ENCODE data around the gene MCU. TPM values are rescaled to one million over a fixed set of nuclear protein-coding genes. Genes with fewer than 3 reads are reported as not detected.

Gene MCU
- total RNA-seq, 4 donors from 2014 or later: 14.9 to 20.6 (median 19.5) TPM

- TF ChIP-seq EP300 (IDR thresholded peaks at IDR 0.05) (no peak), POLR2A (IDR thresholded peaks at IDR 0.05; ENCODE audit: low read depth) (no peak), POLR2AphosphoS5 (IDR thresholded peaks at IDR 0.05) (no peak)
- TF ChIP-seq, protein P1, sequence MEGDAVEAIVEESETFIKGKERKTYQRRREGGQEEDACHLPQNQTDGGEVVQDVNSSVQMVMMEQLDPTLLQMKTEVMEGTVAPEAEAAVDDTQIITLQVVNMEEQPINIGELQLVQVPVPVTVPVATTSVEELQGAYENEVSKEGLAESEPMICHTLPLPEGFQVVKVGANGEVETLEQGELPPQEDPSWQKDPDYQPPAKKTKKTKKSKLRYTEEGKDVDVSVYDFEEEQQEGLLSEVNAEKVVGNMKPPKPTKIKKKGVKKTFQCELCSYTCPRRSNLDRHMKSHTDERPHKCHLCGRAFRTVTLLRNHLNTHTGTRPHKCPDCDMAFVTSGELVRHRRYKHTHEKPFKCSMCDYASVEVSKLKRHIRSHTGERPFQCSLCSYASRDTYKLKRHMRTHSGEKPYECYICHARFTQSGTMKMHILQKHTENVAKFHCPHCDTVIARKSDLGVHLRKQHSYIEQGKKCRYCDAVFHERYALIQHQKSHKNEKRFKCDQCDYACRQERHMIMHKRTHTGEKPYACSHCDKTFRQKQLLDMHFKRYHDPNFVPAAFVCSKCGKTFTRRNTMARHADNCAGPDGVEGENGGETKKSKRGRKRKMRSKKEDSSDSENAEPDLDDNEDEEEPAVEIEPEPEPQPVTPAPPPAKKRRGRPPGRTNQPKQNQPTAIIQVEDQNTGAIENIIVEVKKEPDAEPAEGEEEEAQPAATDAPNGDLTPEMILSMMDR (IDR thresholded peaks at IDR 0.05): no peak
- H3K4me3 ChIP-seq: no peak overlapping the region
- 94% methylated on average over 20 of the region's 20 CpGs for WGBS
- no peaks in the 10 kb centered on the region for H3K9me3 ChIP-seq
- H3K36me3 ChIP-seq: no peaks in the 10 kb centered on the region
- no peak for DNase-seq (ENCODE audit: extremely low spot score)
- H3K4me1 ChIP-seq: no peaks in the 10 kb centered on the region
- intact Hi-C loops (cut with DNase I): no loop called here
- no peaks in the 10 kb centered on the region for H3K27me3 ChIP-seq
- no peak overlapping the region for H3K27ac ChIP-seq (replicated peaks in 1 of 4)
Observed at GRCh38 chr10:72932259-72933015, 240.5 kb downstream of the MCU start.

DNA sequence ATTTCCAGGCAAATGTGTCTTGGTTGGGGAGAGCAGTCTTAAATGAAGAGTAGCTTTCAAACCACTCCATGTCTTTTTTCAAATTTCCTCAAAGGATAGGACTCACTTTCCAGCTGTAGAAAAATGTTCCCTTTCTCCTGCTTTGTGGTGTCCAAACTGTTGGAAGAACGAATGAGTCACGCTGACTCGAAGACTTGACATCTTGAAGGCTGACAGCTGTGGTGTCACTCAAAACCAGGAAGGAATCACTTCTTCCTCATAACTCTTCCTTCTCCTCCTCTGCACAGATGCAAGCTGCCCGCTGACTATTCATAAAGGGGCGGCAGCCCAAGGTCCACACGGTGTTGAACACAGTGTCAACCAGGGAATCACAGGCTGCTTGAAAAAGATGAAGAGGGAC is 243.4 kb downstream of the MCU start:
- Histone ChIP-seq H3K4me1 (no peaks in the 10 kb centered on the region), H3K4me3 (no peak overlapping the region), H3K9me3 (no peaks in the 10 kb centered on the region), H3K27ac (replicated peaks in 1 of 4) (no peak overlapping the region), H3K27me3 (no peaks in the 10 kb centered on the region), H3K36me3 (no peaks in the 10 kb centered on the region)
- no peak for DNase-seq (ENCODE audit: extremely low spot score)
- TF ChIP-seq POLR2AphosphoS5 (IDR thresholded peaks at IDR 0.05): no peak
- TF ChIP-seq POLR2A (IDR thresholded peaks at IDR 0.05; ENCODE audit: low read depth): no peak
- TF ChIP-seq, protein P1 (IDR thresholded peaks at IDR 0.05): no peak
- no peak for TF ChIP-seq EP300 (IDR thresholded peaks at IDR 0.05)
- WGBS: 75% methylated on average over 6 of the region's 6 CpGs
- intact Hi-C loops (cut with DNase I): no loop called here

Small RNA genes lying within 50 kb of the gene (small RNA-seq; reads per million reads assigned to genes)
- gene MIR4676: 0 reads per million in 3 donors
- 0 reads per million in 3 donors for gene RF00019

Other genes with a start within 250 kb of the MCU start
- 10 to 100 TPM; 31.6 to 39.7 (median 35.0) TPM for gene MICU1, start 66.1 kb upstream of the MCU start, total RNA-seq
- gene OIT3, start 201.6 kb downstream of the MCU start, total RNA-seq: not detected